GM12873 (cell line): ENCODE data around the gene CYSTM1.

Experiments
- TF ChIP-seq, protein P1 (sequence below): IDR thresholded peaks from 2 replicates; pipeline ENCODE4 v1.5.1; 2012; ENCODE audit warnings: low read depth, mild to moderate bottlenecking, moderate library complexity, low read length, control low read depth; ENCODE audit not compliant: insufficient read depth; ENCODE audit errors: missing control alignments

CYSTM1 gene

DNA sequence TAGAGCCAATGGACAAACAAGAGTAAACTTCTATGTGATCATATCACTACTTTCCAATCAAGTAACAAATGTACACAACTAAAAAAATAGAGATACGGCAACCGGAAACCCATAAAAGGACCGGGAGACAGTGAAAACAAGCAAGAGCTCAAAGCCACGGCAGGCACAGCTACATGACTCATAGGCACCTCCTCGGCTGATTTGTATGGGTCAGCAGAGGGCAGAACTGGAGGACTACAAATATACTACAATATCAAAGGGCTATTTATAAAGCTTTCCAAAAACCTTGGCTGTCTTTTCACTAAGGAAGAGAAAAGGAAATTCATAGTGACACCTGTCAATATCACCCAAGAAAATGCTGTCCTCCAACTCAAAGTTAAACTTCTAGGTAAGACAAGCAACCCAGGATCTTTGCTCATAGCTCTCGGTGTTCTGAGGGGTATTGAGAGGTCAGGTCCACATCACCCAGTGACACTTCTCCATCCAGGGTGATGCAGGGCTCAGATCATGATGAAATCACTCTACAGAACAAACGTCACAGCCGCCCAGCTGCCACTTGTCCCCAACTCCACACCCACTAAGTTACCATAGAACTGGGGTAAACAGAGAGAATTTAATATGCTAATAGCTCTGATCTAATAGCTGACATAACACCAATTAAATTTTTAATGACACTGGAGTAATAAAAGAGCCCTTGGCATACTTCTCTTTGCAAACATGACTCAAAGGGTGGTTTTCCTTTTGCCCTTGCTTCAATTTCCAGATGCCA is 86.6 kb downstream of the CYSTM1 start:
- TF ChIP-seq, protein P1, sequence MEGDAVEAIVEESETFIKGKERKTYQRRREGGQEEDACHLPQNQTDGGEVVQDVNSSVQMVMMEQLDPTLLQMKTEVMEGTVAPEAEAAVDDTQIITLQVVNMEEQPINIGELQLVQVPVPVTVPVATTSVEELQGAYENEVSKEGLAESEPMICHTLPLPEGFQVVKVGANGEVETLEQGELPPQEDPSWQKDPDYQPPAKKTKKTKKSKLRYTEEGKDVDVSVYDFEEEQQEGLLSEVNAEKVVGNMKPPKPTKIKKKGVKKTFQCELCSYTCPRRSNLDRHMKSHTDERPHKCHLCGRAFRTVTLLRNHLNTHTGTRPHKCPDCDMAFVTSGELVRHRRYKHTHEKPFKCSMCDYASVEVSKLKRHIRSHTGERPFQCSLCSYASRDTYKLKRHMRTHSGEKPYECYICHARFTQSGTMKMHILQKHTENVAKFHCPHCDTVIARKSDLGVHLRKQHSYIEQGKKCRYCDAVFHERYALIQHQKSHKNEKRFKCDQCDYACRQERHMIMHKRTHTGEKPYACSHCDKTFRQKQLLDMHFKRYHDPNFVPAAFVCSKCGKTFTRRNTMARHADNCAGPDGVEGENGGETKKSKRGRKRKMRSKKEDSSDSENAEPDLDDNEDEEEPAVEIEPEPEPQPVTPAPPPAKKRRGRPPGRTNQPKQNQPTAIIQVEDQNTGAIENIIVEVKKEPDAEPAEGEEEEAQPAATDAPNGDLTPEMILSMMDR, result no peak

DNA sequence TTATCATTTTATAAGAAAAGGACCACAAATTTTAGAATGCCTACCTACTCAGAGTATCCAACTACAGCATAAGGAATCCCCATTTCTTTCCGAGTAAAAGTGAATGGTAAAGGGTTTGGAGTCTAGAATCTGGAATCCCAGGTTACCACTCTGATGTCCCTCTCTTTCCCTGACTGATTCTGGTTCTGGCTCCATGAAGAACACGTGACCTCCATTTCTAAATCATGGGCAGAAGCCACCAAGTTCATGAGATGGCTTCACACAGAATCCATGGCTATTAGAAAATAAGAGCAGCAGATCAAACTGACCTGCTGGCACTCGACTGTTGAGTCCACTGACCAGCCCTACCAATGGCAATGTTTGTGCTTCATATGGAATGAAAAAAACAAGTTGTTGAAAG is 87.2 kb downstream of the CYSTM1 start:
- TF ChIP-seq, protein P1, result no peak

DNA sequence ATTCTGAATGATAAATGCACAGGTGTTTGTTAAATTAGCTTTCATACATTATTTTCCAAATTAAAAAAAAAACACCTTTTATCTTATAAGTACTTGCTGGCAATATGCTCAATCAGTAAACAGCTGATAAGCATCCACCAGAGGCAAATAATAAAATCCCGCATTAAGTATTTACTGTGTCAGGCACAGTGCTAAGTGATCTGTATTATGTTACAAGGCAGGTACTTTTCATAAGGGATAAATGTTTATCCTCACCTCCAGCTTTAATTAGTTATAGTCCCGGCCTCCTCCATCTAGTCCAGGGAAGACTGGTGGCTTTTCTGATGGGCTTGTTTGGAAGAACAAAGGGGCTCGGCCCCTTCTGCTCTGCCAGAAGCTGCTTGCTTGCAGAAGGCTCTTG is 87.9 kb downstream of the CYSTM1 start:
- TF ChIP-seq, protein P1, result no peak

DNA sequence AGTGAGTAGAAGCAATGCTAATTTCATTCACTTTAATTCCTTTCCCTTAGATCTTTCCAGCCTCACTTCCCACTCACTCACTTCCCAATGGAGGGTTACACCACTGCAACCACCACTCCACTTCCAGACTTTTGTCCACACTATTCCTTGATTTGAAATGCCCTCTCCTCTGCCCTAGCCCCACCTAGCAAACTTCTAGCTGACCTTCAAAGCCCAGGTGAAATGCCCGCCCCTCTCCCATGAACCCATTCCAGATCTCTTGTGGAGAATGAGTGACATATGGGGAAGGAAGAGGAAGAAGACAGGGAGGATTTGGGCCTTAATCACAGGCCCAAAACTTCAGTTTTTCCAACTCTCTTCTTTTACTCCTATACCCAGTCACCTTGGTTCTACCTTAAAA is 90.9 kb downstream of the CYSTM1 start:
- TF ChIP-seq, protein P1, result no peak

DNA sequence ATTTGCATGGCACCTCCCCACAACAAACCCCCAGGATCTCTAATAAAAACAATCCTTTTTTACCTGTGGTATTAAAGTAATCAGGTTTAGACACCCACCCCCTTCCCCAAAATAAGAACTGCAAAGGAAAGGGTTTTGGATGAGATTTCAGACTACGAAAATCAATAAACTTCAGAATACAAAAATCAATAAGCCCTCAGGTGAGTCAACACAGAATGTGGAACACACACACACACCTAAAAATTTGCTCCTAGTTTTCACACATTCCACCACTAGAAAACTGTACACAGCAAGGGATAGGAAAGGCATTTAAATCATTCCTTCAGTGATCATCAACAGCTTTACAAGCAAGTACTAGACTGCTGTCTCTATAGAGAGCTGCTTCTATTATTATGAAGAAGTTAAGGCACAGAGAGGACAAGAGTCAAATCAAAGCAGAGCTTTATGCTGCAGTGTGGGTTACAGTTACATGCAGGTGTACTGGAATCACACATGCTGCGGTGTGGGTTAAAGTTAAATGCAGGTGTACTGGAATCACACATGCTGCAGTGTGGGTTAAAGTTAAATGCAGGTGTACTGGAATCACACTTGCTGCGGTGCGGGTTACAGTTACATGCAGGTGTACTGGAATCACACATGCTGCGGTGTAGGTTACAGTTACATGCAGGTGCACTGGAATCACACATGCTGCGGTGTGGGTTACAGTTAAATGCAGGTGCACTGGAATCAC is 91.6 kb downstream of the CYSTM1 start:
- TF ChIP-seq, protein P1, result no peak

DNA sequence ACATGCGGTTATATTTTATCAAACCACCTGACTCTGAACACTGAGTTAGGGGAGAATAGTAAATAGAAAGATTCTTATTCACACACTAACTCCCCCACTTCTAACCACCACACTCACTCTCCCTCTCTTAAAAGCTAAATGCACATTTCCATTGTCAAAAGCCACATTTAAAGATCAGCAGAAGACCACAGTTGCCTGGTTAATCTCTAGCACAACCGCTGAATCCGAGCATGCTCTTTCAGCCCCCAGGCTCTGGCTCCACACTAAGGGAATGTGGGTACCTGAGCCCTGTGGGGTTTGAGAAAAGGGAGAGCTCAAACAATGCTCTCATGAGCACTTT is 92.2 kb downstream of the CYSTM1 start:
- TF ChIP-seq, protein P1, result no peak

DNA sequence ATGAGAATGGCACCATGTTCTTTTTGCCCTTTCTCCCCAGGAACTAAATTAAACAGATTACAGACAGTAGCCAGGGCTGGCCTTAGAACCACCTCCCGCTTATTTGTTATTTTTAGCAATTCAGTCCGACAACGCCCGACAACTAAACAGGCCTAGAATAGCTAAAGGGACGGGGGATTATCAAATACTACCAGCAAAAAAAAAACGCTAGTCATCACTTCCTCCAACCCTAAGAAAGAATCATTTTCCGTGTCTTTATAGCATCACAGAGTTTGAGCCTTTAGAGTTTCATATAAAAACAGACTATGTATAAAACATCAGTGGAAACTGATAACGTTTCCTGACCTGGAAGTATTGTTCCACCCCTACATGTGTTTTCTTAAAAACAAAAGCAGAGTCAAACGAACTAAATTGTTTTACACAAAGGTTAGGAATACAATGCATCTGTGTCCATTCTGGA is 92.6 kb downstream of the CYSTM1 start:
- TF ChIP-seq, protein P1, result no peak
